IMR-90 (cell line): ENCODE data around the gene RAVER2. TPM values are rescaled to one million over a fixed set of nuclear protein-coding genes. Genes with fewer than 3 reads are reported as not detected.

Experiments
- ATAC-seq: fragments of 200-7000 bp; cut with Tn5 transposase; 2 replicates; pipeline ENCODE4 v1.9.1; 2020; ENCODE audit warnings: low read depth, mild to moderate bottlenecking, moderate library complexity
- BruUV-seq: library from RNA; stranded (reverse); fragments of 400-500 nt; replicated peaks from 2 replicates; lab custom pipeline; 2021; lab: Mats Ljungman, UMichigan
- CTCF ChIA-PET: fragments of 300-600 bp; formaldehyde crosslinking; extraction: SDS; loops from one replicate; lab custom pipeline; 2021; ENCODE audit warnings: antibody characterized with exemption; lab: Yijun Ruan, JAX
- POLR2A ChIA-PET: fragments of 300-600 bp; sonication (Branson Sonifier 250); formaldehyde crosslinking; loops from one replicate; lab custom pipeline; 2022; ENCODE audit warnings: antibody characterized with exemption; ENCODE audit not compliant: unreplicated experiment; lab: Charles Lee
- DNase-seq: peaks from one replicate; pipeline ENCODE4 v3.0.0; 2013
- H2AFZ ChIP-seq: replicated peaks from 2 replicates; pipeline ENCODE3; 2013; ENCODE audit warnings: low read length, mild to moderate bottlenecking; ENCODE audit not compliant: poor library complexity
- H2AK5ac ChIP-seq: 2 replicates; pipeline ENCODE4 v1.6.1; 2013; ENCODE audit warnings: low read depth, low read length, inconsistent platforms
- H2AK9ac ChIP-seq: replicated peaks from 2 replicates; pipeline ENCODE3; 2013; ENCODE audit warnings: mild to moderate bottlenecking, low read depth, low read length, moderate library complexity; ENCODE audit not compliant: poor library complexity
- H2BK120ac ChIP-seq: 2 replicates; pipeline ENCODE4 v1.6.1; 2013; ENCODE audit warnings: low read depth, low read length, inconsistent platforms
- H2BK15ac ChIP-seq: 3 replicates; pipeline ENCODE4 v1.6.1; 2013; ENCODE audit warnings: low read depth, low read length, inconsistent platforms
- H2BK20ac ChIP-seq: 2 replicates; pipeline ENCODE4 v1.6.1; 2013; ENCODE audit warnings: low read depth, mild to moderate bottlenecking, inconsistent platforms, low read length, moderate library complexity
- H2BK5ac ChIP-seq: 2 replicates; pipeline ENCODE4 v1.6.1; 2013; ENCODE audit warnings: mild to moderate bottlenecking, low read depth, low read length, inconsistent platforms; ENCODE audit not compliant: poor library complexity, severe bottlenecking
- H3K14ac ChIP-seq: replicated peaks from 2 replicates; pipeline ENCODE4 v1.6.1; 2013; ENCODE audit warnings: low read depth, low read length, inconsistent platforms
- H3K18ac ChIP-seq: 2 replicates; pipeline ENCODE4 v1.6.1; 2013; ENCODE audit warnings: low read depth, low read length, control low read depth
- H3K23ac ChIP-seq: 2 replicates; pipeline ENCODE4 v1.6.1; 2013; ENCODE audit warnings: low read depth, low read length, inconsistent platforms
- H3K27ac ChIP-seq: 2 replicates; pipeline ENCODE4 v1.5.1; 2013; ENCODE audit warnings: mild to moderate bottlenecking, control low read depth, low read length; ENCODE audit not compliant: insufficient read depth
- H3K27me3 ChIP-seq: 2 replicates; pipeline ENCODE4 v1.6.1; 2013; ENCODE audit warnings: low read length; ENCODE audit not compliant: control insufficient read depth, insufficient read depth
- H3K36me3 ChIP-seq: 2 replicates; pipeline ENCODE4 v1.6.1; 2013; ENCODE audit warnings: low read length, mixed read lengths; ENCODE audit not compliant: control insufficient read depth, insufficient read depth
- H3K4ac ChIP-seq: 2 replicates; pipeline ENCODE4 v1.6.1; 2013; ENCODE audit warnings: low read depth, low read length, inconsistent platforms
- H3K4me1 ChIP-seq: 2 replicates; pipeline ENCODE4 v1.6.1; 2013; ENCODE audit warnings: low read length, mixed read lengths; ENCODE audit not compliant: control insufficient read depth, insufficient read depth
- H3K4me2 ChIP-seq: 2 replicates; pipeline ENCODE4 v1.6.1; 2013; ENCODE audit warnings: low read depth, mild to moderate bottlenecking, control low read depth, low read length, moderate library complexity
- H3K4me3 ChIP-seq: 2 replicates; pipeline ENCODE4 v1.5.1; 2013; ENCODE audit warnings: low read depth, mild to moderate bottlenecking, control low read depth, low read length, moderate library complexity; ENCODE audit not compliant: insufficient read depth
- H3K56ac ChIP-seq: 2 replicates; pipeline ENCODE4 v1.6.1; 2013; ENCODE audit warnings: low read length, inconsistent platforms; ENCODE audit not compliant: insufficient read depth; ENCODE audit errors: extremely low read depth
- H3K79me1 ChIP-seq, 2 experiments: 2 replicates each; pipeline ENCODE4 v1.6.1; 2013; ENCODE audit warnings: low read length in 2 of 2, inconsistent platforms in 1 of 2, low read depth in 1 of 2
- H3K9ac ChIP-seq: 2 replicates; pipeline ENCODE4 v1.6.1; 2013; ENCODE audit warnings: low read depth, low read length, control low read depth
- H3K9me1 ChIP-seq: 2 replicates; pipeline ENCODE4 v1.6.1; 2013; ENCODE audit warnings: low read length, inconsistent platforms; ENCODE audit not compliant: insufficient read depth
- H3K9me3 ChIP-seq: 2 replicates; pipeline ENCODE4 v1.6.1; 2013; ENCODE audit warnings: low read length; ENCODE audit not compliant: control insufficient read depth, insufficient read depth
- H4K20me1 ChIP-seq: 2 replicates; pipeline ENCODE4 v1.6.1; 2013; ENCODE audit warnings: low read length, inconsistent platforms; ENCODE audit not compliant: insufficient read depth
- H4K5ac ChIP-seq: 2 replicates; pipeline ENCODE4 v1.6.1; 2013; ENCODE audit warnings: mild to moderate bottlenecking, low read depth, low read length, control low read depth
- H4K8ac ChIP-seq, 2 experiments: 2 replicates each; pipeline ENCODE4 v1.6.1; 2013; ENCODE audit warnings: low read depth in 2 of 2, low read length in 2 of 2, control low read depth in 1 of 2, inconsistent platforms in 1 of 2
- H4K91ac ChIP-seq: 2 replicates; pipeline ENCODE4 v1.6.1; 2013; ENCODE audit warnings: low read depth, low read length, inconsistent platforms; ENCODE audit not compliant: insufficient read depth
- NFE2L2 ChIP-seq: fragments of 150-350 bp; IDR thresholded peaks from 2 replicates; pipeline ENCODE4 v1.6.1; 2016; ENCODE audit warnings: low read depth, mild to moderate bottlenecking, low read length
- WGBS, 2 experiments: methylation state at CpG; one replicate each; pipeline versions ENCODE4 v1.1.5 to v1.1.7; 2013; ENCODE audit warnings: missing lambda C conversion rate in 2 of 2; ENCODE audit not compliant: insufficient read length in 1 of 2; ENCODE audit errors: extremely low coverage in 2 of 2; 5-methylcytosine and 5-hydroxymethylcytosine counted together
- dilution Hi-C: fragments of 300-500 bp; cut with HindIII; formaldehyde crosslinking; loops from one replicate; pipeline ENCODE4 v1.14.3; 2018; ENCODE audit warnings: low sequenced_read_pairs; ENCODE audit not compliant: unreplicated experiment
- in situ Hi-C: fragments of 300-500 bp; cut with MboI; formaldehyde crosslinking; loops from 3 replicates; pipeline ENCODE4 v1.14.3; 2019; ENCODE audit warnings: low sequenced_read_pairs, inconsistent platforms, mixed read lengths
- intact Hi-C: fragments of 100-400 bp; cut with micrococcal nuclease; formaldehyde crosslinking; loops from 2 replicates; pipeline ENCODE4 v1.10.0; 2022
- polyA plus RNA-seq, 3 experiments: library from polyadenylated mRNA; depleted of rRNA; stranded (reverse); fragments of >200 nt; gene quantifications; 2 replicates each; pipeline ENCODE4 v1.2.3, GENCODE V29; 2012; ENCODE audit warnings: low replicate concordance in 1 of 3
- total RNA-seq: library from RNA; depleted of rRNA; stranded (reverse); fragments of >200 nt; gene quantifications from 2 replicates; pipeline ENCODE4 v1.2.3, GENCODE V29; 2012
- TF ChIP-seq, protein P1 (sequence below): fragments of 150-350 bp; IDR thresholded peaks from 2 replicates; pipeline ENCODE4 v1.6.1; 2016; ENCODE audit warnings: low read depth, mild to moderate bottlenecking, low read length, moderate library complexity, borderline replicate concordance

RAVER2 gene
- total and polyA plus RNA-seq, 2 of the 4 experiments (the other 2 are of a cell fraction): 3.7 to 6.1 TPM

GRCh38 chr1:64712049-64712448 lies 32.8 kb upstream of the RAVER2 start:
- H3K4ac ChIP-seq: no peak overlapping the region
- no peak overlapping the region for H4K91ac ChIP-seq
- BruUV-seq: no TSS peak
- DNase-seq (no peak), ATAC-seq (no peak)
- H2BK20ac ChIP-seq: no peak overlapping the region
- H3K9me3 ChIP-seq: no peaks in the 10 kb centered on the region
- ChIA-PET POLR2A (no interaction called here), CTCF (no interaction called here)
- no peak for TF ChIP-seq NFE2L2
- TF ChIP-seq, protein P1, sequence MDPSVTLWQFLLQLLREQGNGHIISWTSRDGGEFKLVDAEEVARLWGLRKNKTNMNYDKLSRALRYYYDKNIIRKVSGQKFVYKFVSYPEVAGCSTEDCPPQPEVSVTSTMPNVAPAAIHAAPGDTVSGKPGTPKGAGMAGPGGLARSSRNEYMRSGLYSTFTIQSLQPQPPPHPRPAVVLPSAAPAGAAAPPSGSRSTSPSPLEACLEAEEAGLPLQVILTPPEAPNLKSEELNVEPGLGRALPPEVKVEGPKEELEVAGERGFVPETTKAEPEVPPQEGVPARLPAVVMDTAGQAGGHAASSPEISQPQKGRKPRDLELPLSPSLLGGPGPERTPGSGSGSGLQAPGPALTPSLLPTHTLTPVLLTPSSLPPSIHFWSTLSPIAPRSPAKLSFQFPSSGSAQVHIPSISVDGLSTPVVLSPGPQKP: no peak
- H3K9me1 ChIP-seq: no peaks in the 10 kb centered on the region
- no peak overlapping the region for H3K14ac ChIP-seq
- no peak overlapping the region for H4K8ac ChIP-seq
- no peak overlapping the region for H3K4me3 ChIP-seq
- no peak overlapping the region for H2AK9ac ChIP-seq
- no peak overlapping the region for H3K23ac ChIP-seq
- H3K36me3 ChIP-seq: no peaks in the 10 kb centered on the region
- H3K4me2 ChIP-seq: no peak overlapping the region
- in situ Hi-C loops: no loop called here
- H4K5ac ChIP-seq: no peak overlapping the region
- H3K56ac ChIP-seq: no peak overlapping the region
- no peak overlapping the region for H3K27ac ChIP-seq
- H2AK5ac ChIP-seq: no peak overlapping the region
- H3K4me1 ChIP-seq: no peaks in the 10 kb centered on the region
- H3K79me1 ChIP-seq: no peaks in the 10 kb centered on the region
- H3K9ac ChIP-seq: no peak overlapping the region
- H2BK5ac ChIP-seq: no peak overlapping the region
- intact Hi-C loops: no loop called here
- dilution Hi-C loops: no loop called here
- H3K27me3 ChIP-seq: peaks cover 8% of the 10 kb centered on the region
- no peak overlapping the region for H2BK120ac ChIP-seq
- no peak overlapping the region for H2AFZ ChIP-seq
- 40% methylated on average over 2 of the region's 2 CpGs; no CpG with 5 or more reads in 1 of the 2 experiments for WGBS, 2 experiments
- no peaks in the 10 kb centered on the region for H4K20me1 ChIP-seq
- no peak overlapping the region for H3K18ac ChIP-seq
- H2BK15ac ChIP-seq: no peak overlapping the region
